ENCODE measurements around the gene ULK4.
"Not testable (repeated sequence)": the region's sequence is repeated elsewhere in the genome, so short reads cannot be mapped to it uniquely, and the experiment has no call there.

The ULK4 gene

GRCh38 chr3:41478278-41478677 lies 483.6 kb downstream of the ULK4 start:
- H3K4me3 ChIP-seq (ENCODE audit: low read length): no peak overlapping the region
- no peak overlapping the region for H3K9ac ChIP-seq (ENCODE audit: low read length)
- no peaks in the 10 kb centered on the region for H3K36me3 ChIP-seq (ENCODE audit: control insufficient read depth, insufficient read depth, low read length)
- H3K9me3 ChIP-seq (ENCODE audit: control insufficient read depth, low read length): no peaks in the 10 kb centered on the region
- H3K27me3 ChIP-seq (ENCODE audit: control insufficient read depth, insufficient read depth, low read length): no peaks in the 10 kb centered on the region
- H3K4me1 ChIP-seq (ENCODE audit: control insufficient read depth, insufficient read depth, low read length): no peaks in the 10 kb centered on the region

- Histone ChIP-seq H3K4me3 (ENCODE audit: low read length) (no peak overlapping the region), H3K9me3 (ENCODE audit: control insufficient read depth, low read length) (no peaks in the 10 kb centered on the region), H3K36me3 (ENCODE audit: control insufficient read depth, insufficient read depth, low read length) (no peaks in the 10 kb centered on the region), H3K4me1 (ENCODE audit: control insufficient read depth, insufficient read depth, low read length) (no peaks in the 10 kb centered on the region), H3K9ac (ENCODE audit: low read length) (no peak overlapping the region), H3K27me3 (ENCODE audit: control insufficient read depth, insufficient read depth, low read length) (no peaks in the 10 kb centered on the region)
Measured at GRCh38 chr3:41477399-41478014, 484.4 kb downstream of the ULK4 start.

GRCh38 chr3:41469083-41469482 lies 492.8 kb downstream of the ULK4 start:
- Histone ChIP-seq H3K4me3 (ENCODE audit: low read length) (no peak overlapping the region), H3K9me3 (ENCODE audit: control insufficient read depth, low read length) (no peaks in the 10 kb centered on the region), H3K36me3 (ENCODE audit: control insufficient read depth, insufficient read depth, low read length) (no peaks in the 10 kb centered on the region), H3K4me1 (ENCODE audit: control insufficient read depth, insufficient read depth, low read length) (no peaks in the 10 kb centered on the region), H3K27me3 (ENCODE audit: control insufficient read depth, insufficient read depth, low read length) (no peaks in the 10 kb centered on the region), H3K9ac (ENCODE audit: low read length) (no peak overlapping the region)

GRCh38 chr3:41467481-41467880 lies 494.4 kb downstream of the ULK4 start:
- Histone ChIP-seq H3K36me3 (ENCODE audit: control insufficient read depth, insufficient read depth, low read length) (no peaks in the 10 kb centered on the region), H3K9ac (ENCODE audit: low read length) (no peak overlapping the region), H3K4me1 (ENCODE audit: control insufficient read depth, insufficient read depth, low read length) (no peaks in the 10 kb centered on the region), H3K9me3 (ENCODE audit: control insufficient read depth, low read length) (no peaks in the 10 kb centered on the region), H3K4me3 (ENCODE audit: low read length) (no peak overlapping the region), H3K27me3 (ENCODE audit: control insufficient read depth, insufficient read depth, low read length) (no peaks in the 10 kb centered on the region)

- Histone ChIP-seq H3K4me1 (ENCODE audit: control insufficient read depth, insufficient read depth, low read length) (no peaks in the 10 kb centered on the region), H3K9ac (ENCODE audit: low read length) (no peak overlapping the region), H3K27me3 (ENCODE audit: control insufficient read depth, insufficient read depth, low read length) (no peaks in the 10 kb centered on the region), H3K4me3 (ENCODE audit: low read length) (no peak overlapping the region), H3K36me3 (ENCODE audit: control insufficient read depth, insufficient read depth, low read length) (no peaks in the 10 kb centered on the region), H3K9me3 (ENCODE audit: control insufficient read depth, low read length) (no peaks in the 10 kb centered on the region)
Measured at GRCh38 chr3:41464858-41465257, 497.0 kb downstream of the ULK4 start.

GRCh38 chr3:41464401-41464800 lies 497.5 kb downstream of the ULK4 start:
- H3K9ac ChIP-seq (ENCODE audit: low read length): no peak overlapping the region
- H3K36me3 ChIP-seq (ENCODE audit: control insufficient read depth, insufficient read depth, low read length): no peaks in the 10 kb centered on the region
- no peak overlapping the region for H3K4me3 ChIP-seq (ENCODE audit: low read length)

GRCh38 chr3:41462103-41462691 lies 499.7 kb downstream of the ULK4 start:
- Histone ChIP-seq H3K9me3 (ENCODE audit: control insufficient read depth, low read length) (no peaks in the 10 kb centered on the region), H3K36me3 (ENCODE audit: control insufficient read depth, insufficient read depth, low read length) (no peaks in the 10 kb centered on the region), H3K4me1 (ENCODE audit: control insufficient read depth, insufficient read depth, low read length) (no peaks in the 10 kb centered on the region), H3K4me3 (ENCODE audit: low read length) (no peak overlapping the region), H3K9ac (ENCODE audit: low read length) (no peak overlapping the region), H3K27me3 (ENCODE audit: control insufficient read depth, insufficient read depth, low read length) (no peaks in the 10 kb centered on the region)

More at GRCh38 chr3:41464401-41464800, 497.5 kb downstream of the ULK4 start:
- no peaks in the 10 kb centered on the region for H3K4me1 ChIP-seq (ENCODE audit: control insufficient read depth, insufficient read depth, low read length)
- H3K27me3 ChIP-seq (ENCODE audit: control insufficient read depth, insufficient read depth, low read length): no peaks in the 10 kb centered on the region
- H3K9me3 ChIP-seq (ENCODE audit: control insufficient read depth, low read length): no peaks in the 10 kb centered on the region

- H3K4me3 ChIP-seq (ENCODE audit: low read length): no peak overlapping the region
Measured at GRCh38 chr3:41460736-41461135, 501.2 kb downstream of the ULK4 start.

GRCh38 chr3:41457176-41457575 lies 504.7 kb downstream of the ULK4 start:
- Histone ChIP-seq H3K36me3 (ENCODE audit: control insufficient read depth, insufficient read depth, low read length) (no peaks in the 10 kb centered on the region), H3K9me3 (ENCODE audit: control insufficient read depth, low read length) (no peaks in the 10 kb centered on the region), H3K27me3 (ENCODE audit: control insufficient read depth, insufficient read depth, low read length) (no peaks in the 10 kb centered on the region), H3K9ac (ENCODE audit: low read length) (no peak overlapping the region), H3K4me3 (ENCODE audit: low read length) (no peak overlapping the region), H3K4me1 (ENCODE audit: control insufficient read depth, insufficient read depth, low read length) (no peaks in the 10 kb centered on the region)

More at GRCh38 chr3:41460736-41461135, 501.2 kb downstream of the ULK4 start:
- Histone ChIP-seq H3K9me3 (ENCODE audit: control insufficient read depth, low read length) (no peaks in the 10 kb centered on the region), H3K4me1 (ENCODE audit: control insufficient read depth, insufficient read depth, low read length) (no peaks in the 10 kb centered on the region), H3K9ac (ENCODE audit: low read length) (no peak overlapping the region), H3K36me3 (ENCODE audit: control insufficient read depth, insufficient read depth, low read length) (no peaks in the 10 kb centered on the region), H3K27me3 (ENCODE audit: control insufficient read depth, insufficient read depth, low read length) (no peaks in the 10 kb centered on the region)

GRCh38 chr3:41456162-41456561 lies 505.7 kb downstream of the ULK4 start:
- no peaks in the 10 kb centered on the region for H3K9me3 ChIP-seq (ENCODE audit: control insufficient read depth, low read length)
- no peak overlapping the region for H3K9ac ChIP-seq (ENCODE audit: low read length)
- no peak overlapping the region for H3K4me3 ChIP-seq (ENCODE audit: low read length)
- H3K27me3 ChIP-seq (ENCODE audit: control insufficient read depth, insufficient read depth, low read length): no peaks in the 10 kb centered on the region
- no peaks in the 10 kb centered on the region for H3K4me1 ChIP-seq (ENCODE audit: control insufficient read depth, insufficient read depth, low read length)
- H3K36me3 ChIP-seq (ENCODE audit: control insufficient read depth, insufficient read depth, low read length): no peaks in the 10 kb centered on the region

- not testable (repeated sequence) for H3K36me3 ChIP-seq (ENCODE audit: control insufficient read depth, insufficient read depth, low read length); H3K4me1 ChIP-seq (ENCODE audit: control insufficient read depth, insufficient read depth, low read length); H3K9ac ChIP-seq (ENCODE audit: low read length); H3K27me3 ChIP-seq (ENCODE audit: control insufficient read depth, insufficient read depth, low read length); H3K9me3 ChIP-seq (ENCODE audit: control insufficient read depth, low read length); H3K4me3 ChIP-seq (ENCODE audit: low read length)
Measured at GRCh38 chr3:41453618-41454017, 508.3 kb downstream of the ULK4 start.

- H3K27me3 ChIP-seq (ENCODE audit: control insufficient read depth, insufficient read depth, low read length): peaks cover 10% of the 10 kb centered on the region
Measured at GRCh38 chr3:41450416-41451231, 511.3 kb downstream of the ULK4 start.

More at GRCh38 chr3:41450416-41451231, 511.3 kb downstream of the ULK4 start:
- Histone ChIP-seq H3K9me3 (ENCODE audit: control insufficient read depth, low read length) (no peaks in the 10 kb centered on the region), H3K9ac (ENCODE audit: low read length) (no peak overlapping the region), H3K36me3 (ENCODE audit: control insufficient read depth, insufficient read depth, low read length) (no peaks in the 10 kb centered on the region), H3K4me3 (ENCODE audit: low read length) (no peak overlapping the region), H3K4me1 (ENCODE audit: control insufficient read depth, insufficient read depth, low read length) (no peaks in the 10 kb centered on the region)
